Glutamatergic neuron (in vitro differentiated cells): ENCODE data around the gene CTNND1. TPM values are rescaled to one million over a fixed set of nuclear protein-coding genes. Genes with fewer than 3 reads are reported as not detected.

ENCODE experiments used
- DNase-seq: peaks from one replicate; pipeline ENCODE4 v3.0.0; 2022
- H3K27ac Mint-ChIP-seq: one replicate; pipeline ENCODE4 v1.8.0; 2020; ENCODE audit warnings: mild to moderate bottlenecking, mixed read lengths, inconsistent platforms; ENCODE audit not compliant: unreplicated experiment
- H3K27me3 Mint-ChIP-seq: one replicate; pipeline ENCODE4 v1.8.0; 2020; ENCODE audit warnings: mild to moderate bottlenecking, moderate library complexity, mixed read lengths, inconsistent platforms; ENCODE audit not compliant: unreplicated experiment
- H3K36me3 Mint-ChIP-seq: one replicate; pipeline ENCODE4 v1.8.0; 2020; ENCODE audit warnings: mild to moderate bottlenecking, mixed read lengths, inconsistent platforms; ENCODE audit not compliant: unreplicated experiment
- H3K4me1 Mint-ChIP-seq: one replicate; pipeline ENCODE4 v1.8.0; 2020; ENCODE audit warnings: mild to moderate bottlenecking, low read depth, mixed read lengths, inconsistent platforms; ENCODE audit not compliant: unreplicated experiment
- H3K4me3 Mint-ChIP-seq: one replicate; pipeline ENCODE4 v1.8.0; 2020; ENCODE audit warnings: mild to moderate bottlenecking, mixed read lengths, inconsistent platforms; ENCODE audit not compliant: unreplicated experiment
- H3K9me3 Mint-ChIP-seq: one replicate; pipeline ENCODE4 v1.8.0; 2020; ENCODE audit warnings: mild to moderate bottlenecking, moderate library complexity, mixed read lengths, inconsistent platforms; ENCODE audit not compliant: unreplicated experiment
- total RNA-seq: library from RNA; stranded (reverse); fragmentation: NEBNext Ultra II Directional; extraction: Animal tissue kit (Norgen Biotek cat#: 25700); gene quantifications from one replicate; pipeline ENCODE4 v1.2.1, GENCODE V29; 2021; ENCODE audit not compliant: unreplicated experiment
- TF ChIP-seq, protein P1 (sequence below): fragments of 200-600 bp; sonication (generic); IDR thresholded peaks from one replicate; pipeline ENCODE4 v1.5.0; 2021; ENCODE audit not compliant: partially characterized antibody, unreplicated experiment

The CTNND1 gene
- total RNA-seq, 1 donor from 2014 or later = 344 TPM

DNA sequence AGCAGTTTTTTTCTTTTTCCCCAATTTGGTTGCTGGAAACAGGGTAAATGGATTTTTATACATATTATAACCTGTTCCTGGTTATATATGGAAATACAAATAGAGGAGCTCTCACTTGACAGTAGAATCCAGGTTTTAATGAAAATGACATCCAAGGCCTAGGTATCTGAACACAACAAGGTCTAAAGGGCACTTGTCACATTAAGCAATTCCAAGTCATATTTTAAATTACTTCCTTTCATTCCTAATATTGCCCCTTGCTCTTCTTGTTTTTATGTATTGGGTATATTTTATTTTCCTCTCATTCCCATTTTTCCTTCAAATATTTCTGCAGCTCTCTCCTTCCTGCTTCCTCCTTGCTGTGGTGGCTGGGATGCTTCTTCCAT, 27.1 kb downstream of the CTNND1 start:
- H3K4me1 Mint-ChIP-seq = peaks cover 29% of the 10 kb centered on the region
- H3K36me3 Mint-ChIP-seq = no peaks in the 10 kb centered on the region
- H3K4me3 Mint-ChIP-seq = peak overlapping the region; percentile 58
- H3K27me3 Mint-ChIP-seq = peaks cover 3% of the 10 kb centered on the region
- no peak for DNase-seq
- no peaks in the 10 kb centered on the region for H3K9me3 Mint-ChIP-seq
- H3K27ac Mint-ChIP-seq = no peak overlapping the region
- TF ChIP-seq, protein P1, sequence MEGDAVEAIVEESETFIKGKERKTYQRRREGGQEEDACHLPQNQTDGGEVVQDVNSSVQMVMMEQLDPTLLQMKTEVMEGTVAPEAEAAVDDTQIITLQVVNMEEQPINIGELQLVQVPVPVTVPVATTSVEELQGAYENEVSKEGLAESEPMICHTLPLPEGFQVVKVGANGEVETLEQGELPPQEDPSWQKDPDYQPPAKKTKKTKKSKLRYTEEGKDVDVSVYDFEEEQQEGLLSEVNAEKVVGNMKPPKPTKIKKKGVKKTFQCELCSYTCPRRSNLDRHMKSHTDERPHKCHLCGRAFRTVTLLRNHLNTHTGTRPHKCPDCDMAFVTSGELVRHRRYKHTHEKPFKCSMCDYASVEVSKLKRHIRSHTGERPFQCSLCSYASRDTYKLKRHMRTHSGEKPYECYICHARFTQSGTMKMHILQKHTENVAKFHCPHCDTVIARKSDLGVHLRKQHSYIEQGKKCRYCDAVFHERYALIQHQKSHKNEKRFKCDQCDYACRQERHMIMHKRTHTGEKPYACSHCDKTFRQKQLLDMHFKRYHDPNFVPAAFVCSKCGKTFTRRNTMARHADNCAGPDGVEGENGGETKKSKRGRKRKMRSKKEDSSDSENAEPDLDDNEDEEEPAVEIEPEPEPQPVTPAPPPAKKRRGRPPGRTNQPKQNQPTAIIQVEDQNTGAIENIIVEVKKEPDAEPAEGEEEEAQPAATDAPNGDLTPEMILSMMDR = no peak

DNA sequence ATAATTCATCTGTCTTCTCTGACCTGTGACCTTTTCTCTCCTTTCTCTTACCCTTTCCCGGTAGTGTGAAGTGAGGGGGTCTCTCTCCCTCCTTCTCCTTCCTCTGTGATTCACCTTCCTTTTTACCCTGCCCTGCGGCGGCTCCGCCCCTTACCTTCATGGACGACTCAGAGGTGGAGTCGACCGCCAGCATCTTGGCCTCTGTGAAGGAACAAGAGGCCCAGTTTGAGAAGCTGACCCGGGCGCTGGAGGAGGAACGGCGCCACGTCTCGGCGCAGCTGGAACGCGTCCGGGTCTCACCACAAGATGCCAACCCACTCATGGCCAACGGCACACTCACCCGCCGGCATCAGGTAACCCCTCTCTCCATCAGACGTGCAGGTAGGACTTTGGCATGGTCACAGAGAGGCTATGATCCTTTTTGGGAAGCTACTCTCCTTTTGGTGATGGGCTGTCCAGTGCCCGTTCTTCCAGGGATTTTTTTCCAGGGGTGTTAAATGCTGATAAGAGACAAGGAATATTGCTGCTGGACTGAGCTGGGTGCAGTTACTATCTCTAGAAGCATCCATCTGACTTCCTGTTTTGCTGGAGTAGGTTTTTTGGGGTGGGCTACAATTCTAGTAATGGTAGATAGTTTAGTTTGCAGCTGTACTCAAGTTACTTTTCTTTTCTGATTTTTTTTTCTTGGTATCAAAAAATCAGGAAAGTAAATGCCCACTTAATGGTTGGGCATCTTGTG, 29.9 kb downstream of the CTNND1 start:
- H3K27ac Mint-ChIP-seq = peak overlapping the region; percentile 16
- TF ChIP-seq, protein P1 = no peak
- DNase-seq = no peak
- H3K9me3 Mint-ChIP-seq = no peaks in the 10 kb centered on the region
- peaks cover 29% of the 10 kb centered on the region for H3K4me1 Mint-ChIP-seq
- H3K36me3 Mint-ChIP-seq = peaks cover 5% of the 10 kb centered on the region
- H3K27me3 Mint-ChIP-seq = peaks cover 5% of the 10 kb centered on the region
- H3K4me3 Mint-ChIP-seq = no peak overlapping the region

DNA sequence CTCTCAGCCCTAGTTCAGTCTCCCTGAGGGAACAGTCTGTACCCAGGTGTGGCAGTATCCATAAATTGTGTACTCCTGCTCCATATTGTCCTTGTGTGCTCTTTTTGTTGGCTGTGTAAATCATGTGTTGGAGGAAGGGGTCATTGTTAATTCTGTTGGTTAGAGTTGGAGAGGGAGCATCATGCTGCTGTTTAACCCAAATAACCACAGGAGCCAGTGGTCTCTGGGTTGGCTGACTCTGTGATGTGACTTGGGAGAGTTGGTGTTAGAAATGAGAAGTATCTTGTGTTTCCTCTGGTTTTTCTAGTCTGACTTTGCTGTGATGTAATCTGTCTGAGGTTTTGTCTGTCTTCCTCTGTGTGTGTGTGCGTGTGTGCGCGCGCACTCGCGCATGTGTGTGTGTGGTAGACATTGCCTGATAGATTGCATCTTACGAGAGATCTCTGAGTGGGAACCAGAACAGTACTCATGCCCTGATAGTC, 30.5 kb downstream of the CTNND1 start:
- Mint-ChIP-seq H3K27me3 (peaks cover 5% of the 10 kb centered on the region), H3K4me3 (no peak overlapping the region), H3K27ac (peak overlapping the region; percentile 16), H3K9me3 (no peaks in the 10 kb centered on the region), H3K36me3 (peaks cover 5% of the 10 kb centered on the region), H3K4me1 (peaks cover 24% of the 10 kb centered on the region)
- TF ChIP-seq, protein P1 = no peak
- no peak for DNase-seq

DNA sequence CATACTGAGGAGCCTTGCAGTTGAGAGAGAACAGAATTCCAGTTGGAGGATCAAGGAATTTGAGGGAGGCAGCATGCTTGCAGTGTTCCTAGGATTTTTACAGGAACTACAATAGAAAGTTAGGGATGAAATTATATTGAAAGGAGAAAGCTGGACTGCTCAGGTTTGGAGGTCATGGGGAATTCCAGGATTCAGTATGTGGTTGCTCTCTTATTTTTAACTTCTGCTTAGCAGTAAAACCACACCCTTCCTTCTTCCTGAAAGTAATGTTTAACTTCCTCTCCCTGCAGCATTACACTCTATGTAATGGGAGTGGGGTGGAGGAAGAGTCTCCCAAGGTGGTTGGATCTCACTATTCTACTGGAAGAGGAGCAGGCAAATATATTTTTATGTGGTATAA, 31.3 kb downstream of the CTNND1 start:
- Mint-ChIP-seq H3K4me3 (no peak overlapping the region), H3K36me3 (peaks cover 5% of the 10 kb centered on the region), H3K27ac (peak overlapping the region; percentile 31), H3K4me1 (peaks cover 17% of the 10 kb centered on the region), H3K9me3 (no peaks in the 10 kb centered on the region), H3K27me3 (peaks cover 5% of the 10 kb centered on the region)
- DNase-seq = no peak
- TF ChIP-seq, protein P1 = no peak

DNA sequence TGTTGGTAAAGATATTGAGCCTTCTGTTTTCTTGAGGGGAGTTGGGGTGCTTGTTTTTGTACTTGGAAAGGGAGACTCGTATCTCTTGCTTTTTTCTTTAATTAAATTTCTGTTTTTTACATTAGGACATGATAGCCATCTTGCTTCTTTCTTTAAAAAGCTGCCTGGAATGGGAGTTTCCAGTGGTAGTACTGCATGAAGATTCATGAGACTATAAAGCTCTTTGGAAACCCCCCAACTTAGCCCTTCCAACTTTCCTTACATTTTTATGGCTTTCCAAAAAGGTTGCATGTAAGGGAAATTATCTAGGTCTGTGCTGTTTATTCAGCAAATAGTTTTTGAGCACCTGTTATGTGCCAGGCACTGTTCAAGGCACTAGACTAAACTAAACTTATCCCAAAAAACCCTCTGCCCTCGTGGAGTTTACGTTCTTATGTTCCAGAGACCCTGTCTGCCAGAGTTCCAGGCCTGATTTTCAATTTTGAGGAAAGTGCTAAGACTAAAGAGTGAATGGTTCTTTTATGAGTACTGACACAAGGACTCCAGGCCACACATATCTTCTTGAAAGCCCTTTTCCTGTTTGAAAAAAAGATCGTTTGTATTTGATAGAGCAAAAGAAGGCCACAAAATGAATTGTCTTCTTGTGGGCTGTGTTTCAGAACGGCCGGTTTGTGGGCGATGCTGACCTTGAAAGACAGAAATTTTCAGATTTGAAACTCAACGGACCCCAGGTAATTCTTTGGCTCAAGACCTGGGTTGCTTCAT, 31.9 kb downstream of the CTNND1 start:
- H3K36me3 Mint-ChIP-seq = peaks cover 5% of the 10 kb centered on the region
- H3K27me3 Mint-ChIP-seq = peaks cover 5% of the 10 kb centered on the region
- TF ChIP-seq, protein P1 = no peak
- H3K9me3 Mint-ChIP-seq = peaks cover 3% of the 10 kb centered on the region
- no peak overlapping the region for H3K27ac Mint-ChIP-seq
- H3K4me3 Mint-ChIP-seq = no peak overlapping the region
- no peak for DNase-seq
- H3K4me1 Mint-ChIP-seq = peaks cover 14% of the 10 kb centered on the region
